GM12873 (cell line): Measurements from ENCODE around the gene CDY1B.
"Not testable (repeated sequence)": the region's sequence is repeated elsewhere in the genome, so short reads cannot be mapped to it uniquely, and the experiment has no call there.

Experiments used
- TF ChIP-seq, protein P1 (sequence below): IDR thresholded peaks from 2 replicates; pipeline ENCODE4 v1.5.1; 2012; ENCODE audit warnings: low read depth, mild to moderate bottlenecking, moderate library complexity, low read length, control low read depth; ENCODE audit not compliant: insufficient read depth; ENCODE audit errors: missing control alignments

CDY1B gene, protein sequence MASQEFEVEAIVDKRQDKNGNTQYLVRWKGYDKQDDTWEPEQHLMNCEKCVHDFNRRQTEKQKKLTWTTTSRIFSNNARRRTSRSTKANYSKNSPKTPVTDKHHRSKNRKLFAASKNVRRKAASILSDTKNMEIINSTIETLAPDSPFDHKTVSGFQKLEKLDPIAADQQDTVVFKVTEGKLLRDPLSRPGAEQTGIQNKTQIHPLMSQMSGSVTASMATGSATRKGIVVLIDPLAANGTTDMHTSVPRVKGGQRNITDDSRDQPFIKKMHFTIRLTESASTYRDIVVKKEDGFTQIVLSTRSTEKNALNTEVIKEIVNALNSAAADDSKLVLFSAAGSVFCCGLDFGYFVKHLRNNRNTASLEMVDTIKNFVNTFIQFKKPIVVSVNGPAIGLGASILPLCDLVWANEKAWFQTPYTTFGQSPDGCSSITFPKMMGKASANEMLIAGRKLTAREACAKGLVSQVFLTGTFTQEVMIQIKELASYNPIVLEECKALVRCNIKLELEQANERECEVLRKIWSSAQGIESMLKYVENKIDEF

DNA sequence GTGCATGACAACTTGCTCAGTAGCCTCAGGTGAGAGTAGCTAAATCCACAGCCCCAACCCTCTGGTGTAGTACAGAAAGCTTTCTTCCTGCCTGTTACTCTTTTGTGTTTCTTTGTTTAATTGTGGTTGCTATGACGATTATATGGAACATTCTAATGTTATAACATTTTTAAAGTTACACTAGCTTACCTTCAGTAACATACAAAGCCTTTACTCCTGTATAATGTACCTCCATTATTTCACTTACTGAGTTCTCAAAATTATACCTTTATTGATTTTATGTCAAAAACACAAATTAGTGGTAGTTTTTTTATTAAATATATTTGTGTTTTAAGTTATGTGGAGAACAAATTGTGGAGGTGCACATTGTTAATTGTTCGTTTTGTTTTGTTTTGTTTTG lies at the start of gene CDY1B:
Gene CDY1B, minus strand, starts transcription at position 101 of the 400 bp plus-strand sequence. CDS start 331 bp downstream, outside the sequence.
- TF ChIP-seq, protein P1, sequence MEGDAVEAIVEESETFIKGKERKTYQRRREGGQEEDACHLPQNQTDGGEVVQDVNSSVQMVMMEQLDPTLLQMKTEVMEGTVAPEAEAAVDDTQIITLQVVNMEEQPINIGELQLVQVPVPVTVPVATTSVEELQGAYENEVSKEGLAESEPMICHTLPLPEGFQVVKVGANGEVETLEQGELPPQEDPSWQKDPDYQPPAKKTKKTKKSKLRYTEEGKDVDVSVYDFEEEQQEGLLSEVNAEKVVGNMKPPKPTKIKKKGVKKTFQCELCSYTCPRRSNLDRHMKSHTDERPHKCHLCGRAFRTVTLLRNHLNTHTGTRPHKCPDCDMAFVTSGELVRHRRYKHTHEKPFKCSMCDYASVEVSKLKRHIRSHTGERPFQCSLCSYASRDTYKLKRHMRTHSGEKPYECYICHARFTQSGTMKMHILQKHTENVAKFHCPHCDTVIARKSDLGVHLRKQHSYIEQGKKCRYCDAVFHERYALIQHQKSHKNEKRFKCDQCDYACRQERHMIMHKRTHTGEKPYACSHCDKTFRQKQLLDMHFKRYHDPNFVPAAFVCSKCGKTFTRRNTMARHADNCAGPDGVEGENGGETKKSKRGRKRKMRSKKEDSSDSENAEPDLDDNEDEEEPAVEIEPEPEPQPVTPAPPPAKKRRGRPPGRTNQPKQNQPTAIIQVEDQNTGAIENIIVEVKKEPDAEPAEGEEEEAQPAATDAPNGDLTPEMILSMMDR, result not testable (repeated sequence)
